OCI-LY3 (cell line): ENCODE results near the gene HIPK2.

Experiments
- EZH2phosphoT487 ChIP-seq: fragments of 200-600 bp; shearing (Covaris generic); IDR thresholded peaks from 2 replicates; pipeline ENCODE4 v1.6.1; 2018; ENCODE audit warnings: antibody characterized with exemption, mixed run types, low read depth
- TF ChIP-seq, protein P1 (sequence below): fragments of 200-600, 300-600 bp; sonication (generic); IDR thresholded peaks from 2 replicates; pipeline ENCODE4 v1.5.1; 2014; ENCODE audit warnings: antibody characterized with exemption, low read length, low read depth

DNA sequence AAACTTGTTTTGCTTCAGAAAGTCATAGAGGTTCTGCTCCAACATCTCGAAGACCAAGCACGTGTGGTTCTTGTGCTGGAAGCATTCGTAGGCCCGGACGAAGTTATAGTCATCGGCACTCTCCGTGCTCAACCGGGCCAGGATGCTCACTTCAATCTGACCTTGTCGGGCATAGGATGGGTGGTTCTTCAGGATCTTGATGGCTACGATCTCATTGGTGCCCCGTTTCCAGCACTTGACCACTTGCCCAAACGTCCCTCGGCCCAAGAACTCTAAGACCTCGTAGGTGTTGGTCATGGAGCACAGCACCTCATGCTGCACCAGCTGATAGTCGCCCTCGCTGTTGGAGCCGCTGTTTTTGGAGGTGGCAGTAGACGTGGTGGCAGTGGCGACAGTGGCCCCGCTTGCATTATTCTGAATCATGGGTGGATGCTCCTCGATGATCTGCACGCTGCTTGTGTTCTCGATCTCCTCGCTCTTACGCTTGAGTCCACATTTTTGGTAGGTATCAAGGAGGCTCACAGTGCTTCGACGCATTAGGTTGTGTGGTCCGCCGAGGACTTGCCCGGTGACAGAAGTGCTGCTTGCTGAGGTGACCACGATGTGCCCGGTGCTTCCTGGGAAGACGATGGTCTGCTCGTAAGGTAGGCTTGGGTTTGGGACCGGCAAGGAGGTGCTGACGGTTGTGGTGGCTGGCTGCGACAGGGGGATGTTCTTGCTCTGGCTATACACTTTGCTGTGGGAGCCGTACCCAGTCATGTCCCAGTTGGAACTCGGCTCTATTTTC, 61.4 kb downstream of the HIPK2 start:
- TF ChIP-seq, protein P1, sequence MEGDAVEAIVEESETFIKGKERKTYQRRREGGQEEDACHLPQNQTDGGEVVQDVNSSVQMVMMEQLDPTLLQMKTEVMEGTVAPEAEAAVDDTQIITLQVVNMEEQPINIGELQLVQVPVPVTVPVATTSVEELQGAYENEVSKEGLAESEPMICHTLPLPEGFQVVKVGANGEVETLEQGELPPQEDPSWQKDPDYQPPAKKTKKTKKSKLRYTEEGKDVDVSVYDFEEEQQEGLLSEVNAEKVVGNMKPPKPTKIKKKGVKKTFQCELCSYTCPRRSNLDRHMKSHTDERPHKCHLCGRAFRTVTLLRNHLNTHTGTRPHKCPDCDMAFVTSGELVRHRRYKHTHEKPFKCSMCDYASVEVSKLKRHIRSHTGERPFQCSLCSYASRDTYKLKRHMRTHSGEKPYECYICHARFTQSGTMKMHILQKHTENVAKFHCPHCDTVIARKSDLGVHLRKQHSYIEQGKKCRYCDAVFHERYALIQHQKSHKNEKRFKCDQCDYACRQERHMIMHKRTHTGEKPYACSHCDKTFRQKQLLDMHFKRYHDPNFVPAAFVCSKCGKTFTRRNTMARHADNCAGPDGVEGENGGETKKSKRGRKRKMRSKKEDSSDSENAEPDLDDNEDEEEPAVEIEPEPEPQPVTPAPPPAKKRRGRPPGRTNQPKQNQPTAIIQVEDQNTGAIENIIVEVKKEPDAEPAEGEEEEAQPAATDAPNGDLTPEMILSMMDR, result no peak
- TF ChIP-seq EZH2phosphoT487, result no peak
